HepG2 (cell line): ENCODE results near the gene HDHD3. TPM values are rescaled to one million over a fixed set of nuclear protein-coding genes. Genes with fewer than 3 reads are reported as not detected.
A peak's percentile ranks its signal among the peaks of the same experiment; 100 is the strongest.

Experiments
- ARNT2 ChIP-seq: sonication (generic); formaldehyde crosslinking; IDR thresholded peaks from 2 replicates; pipeline ENCODE4 v1.8.0; 2022; ENCODE audit warnings: mild to moderate bottlenecking, low read depth, missing genetic modification reagents, moderate library complexity
- BRCA1 ChIP-seq: sonication (generic); formaldehyde crosslinking; IDR thresholded peaks from 2 replicates; pipeline ENCODE4 v1.4.0; 2020; ENCODE audit warnings: missing genetic modification reagents
- CCAR2 ChIP-seq: fragments of 200-400 bp; formaldehyde crosslinking; optimal IDR thresholded peaks from 2 replicates; pipeline ENCODE3; 2018; ENCODE audit warnings: low read depth, mild to moderate bottlenecking, low read length, moderate library complexity
- DNMT3B ChIP-seq: conservative IDR thresholded peaks from 2 replicates; pipeline ENCODE4 v1.6.1; 2016; ENCODE audit warnings: missing biosample characterization, control low read depth
- ELF4 ChIP-seq: sonication (generic); formaldehyde crosslinking; IDR thresholded peaks from 2 replicates; pipeline ENCODE4 v1.5.0; 2020; ENCODE audit warnings: missing genetic modification reagents, mild to moderate bottlenecking, moderate library complexity, borderline replicate concordance
- FOXO1 ChIP-seq: sonication (generic); formaldehyde crosslinking; IDR thresholded peaks from 2 replicates; pipeline ENCODE4 v1.4.0; 2020; ENCODE audit warnings: missing genetic modification reagents
- HNRNPK ChIP-seq: fragments of 200-400 bp; formaldehyde crosslinking; IDR thresholded peaks from 2 replicates; pipeline ENCODE4 v1.6.1; 2018; ENCODE audit warnings: low read length, low read depth, moderate library complexity, mild to moderate bottlenecking; ENCODE audit not compliant: poor library complexity, severe bottlenecking
- HNRNPLL ChIP-seq: fragments of 200-400 bp; formaldehyde crosslinking; IDR thresholded peaks from 2 replicates; pipeline ENCODE4 v1.6.1; 2017; ENCODE audit warnings: mild to moderate bottlenecking, low read depth, low read length; ENCODE audit not compliant: poor library complexity, severe bottlenecking
- MED8 ChIP-seq: sonication (generic); formaldehyde crosslinking; IDR thresholded peaks from 2 replicates; pipeline ENCODE4 v1.8.1; 2023; ENCODE audit warnings: mild to moderate bottlenecking, missing genetic modification reagents; ENCODE audit not compliant: insufficient replicate concordance
- MXD4 ChIP-seq: IDR thresholded peaks from 2 replicates; pipeline ENCODE4 v1.6.1; 2016; ENCODE audit warnings: mild to moderate bottlenecking, missing biosample characterization, missing genetic modification reagents
- MYC ChIP-seq: sonication (generic); formaldehyde crosslinking; IDR thresholded peaks from 2 replicates; pipeline ENCODE4 v1.9.0; 2021; ENCODE audit warnings: missing genetic modification reagents, borderline replicate concordance
- NAIF1 ChIP-seq: sonication (generic); formaldehyde crosslinking; IDR thresholded peaks from 2 replicates; pipeline ENCODE4 v1.5.0; 2020; ENCODE audit warnings: mild to moderate bottlenecking, missing genetic modification reagents, borderline replicate concordance
- NFE2 ChIP-seq: sonication (generic); formaldehyde crosslinking; IDR thresholded peaks from 2 replicates; pipeline ENCODE4 v1.4.0; 2020; ENCODE audit warnings: missing genetic modification reagents
- NR2F6 ChIP-seq, 2 experiments: IDR thresholded peaks; 2 replicates each; pipeline ENCODE4 v1.6.1; 2016; ENCODE audit warnings: antibody characterized with exemption in 1 of 2, mild to moderate bottlenecking in 1 of 2
- SAP130 ChIP-seq: IDR thresholded peaks from 2 replicates; pipeline ENCODE4 v1.6.1; 2016; ENCODE audit warnings: low read depth
- ZFY ChIP-seq: sonication (generic); formaldehyde crosslinking; IDR thresholded peaks from 2 replicates; pipeline ENCODE4 v1.4.0; 2020; ENCODE audit warnings: missing genetic modification reagents
- ZNF160 ChIP-seq: sonication (generic); formaldehyde crosslinking; IDR thresholded peaks from 2 replicates; pipeline ENCODE4 v1.8.0; 2022; ENCODE audit warnings: mild to moderate bottlenecking, inconsistent platforms, missing genetic modification reagents
- ZNF207 ChIP-seq: fragments of 450-650 bp; IDR thresholded peaks from 2 replicates; pipeline ENCODE4 v1.6.1; 2016; ENCODE audit warnings: antibody characterized with exemption, borderline replicate concordance
- ZNF235 ChIP-seq: sonication (generic); formaldehyde crosslinking; IDR thresholded peaks from 2 replicates; pipeline ENCODE4 v1.8.1; 2023; ENCODE audit warnings: mild to moderate bottlenecking, missing genetic modification reagents, borderline replicate concordance
- ZNF343 ChIP-seq: sonication (generic); formaldehyde crosslinking; IDR thresholded peaks from 2 replicates; pipeline ENCODE4 v1.4.0; 2020; ENCODE audit warnings: mild to moderate bottlenecking, missing genetic modification reagents
- ZNF446 ChIP-seq: sonication (generic); formaldehyde crosslinking; IDR thresholded peaks from 2 replicates; pipeline ENCODE4 v1.5.0; 2020; ENCODE audit warnings: mild to moderate bottlenecking, missing genetic modification reagents
- ZNF563 ChIP-seq: sonication (generic); formaldehyde crosslinking; IDR thresholded peaks from 2 replicates; pipeline ENCODE4 v1.8.0; 2022; ENCODE audit warnings: mild to moderate bottlenecking, moderate library complexity, missing genetic modification reagents
- ZNF564 ChIP-seq: sonication (generic); formaldehyde crosslinking; IDR thresholded peaks from 2 replicates; pipeline ENCODE4 v1.8.1; 2023; ENCODE audit warnings: mild to moderate bottlenecking, missing genetic modification reagents
- ZNF737 ChIP-seq: sonication (generic); formaldehyde crosslinking; IDR thresholded peaks from 2 replicates; pipeline ENCODE4 v1.5.0; 2020; ENCODE audit warnings: missing genetic modification reagents, mild to moderate bottlenecking, borderline replicate concordance
- ZNF75D ChIP-seq: sonication (generic); formaldehyde crosslinking; IDR thresholded peaks from 2 replicates; pipeline ENCODE4 v1.8.1; 2023; ENCODE audit warnings: missing genetic modification reagents, mild to moderate bottlenecking, borderline replicate concordance
- ZNF766 ChIP-seq: sonication (generic); formaldehyde crosslinking; IDR thresholded peaks from 2 replicates; pipeline ENCODE4 v1.5.0; 2020; ENCODE audit warnings: missing genetic modification reagents, borderline replicate concordance
- ZNF850 ChIP-seq: sonication (generic); formaldehyde crosslinking; conservative IDR thresholded peaks from 2 replicates; pipeline ENCODE4 v1.9.0; 2021; ENCODE audit warnings: mild to moderate bottlenecking, missing genetic modification reagents
- ZZZ3 ChIP-seq: sonication (generic); formaldehyde crosslinking; IDR thresholded peaks from 2 replicates; pipeline ENCODE4 v1.4.0; 2020; ENCODE audit warnings: missing genetic modification reagents, mild to moderate bottlenecking, borderline replicate concordance
- polyA plus RNA-seq, 8 experiments: library from polyadenylated mRNA; depleted of rRNA in 3 of 8; stranded (reverse) in 7 of 8; unstranded in 1 of 8; fragments of >200 nt; fragmentation: Illumina TruSeq in 4 of 8; extraction: Trizol in 4 of 8; gene quantifications; 2 replicates each; pipeline versions ENCODE4 v1.2.1 to v1.2.3, GENCODE V29; 2011 to 2016; ENCODE audit warnings: low read depth in 4 of 8, missing spikeins in 1 of 8, mixed read lengths in 1 of 8; ENCODE audit not compliant: insufficient read depth in 1 of 8
- total RNA-seq, 5 experiments: library from RNA; depleted of rRNA; stranded (reverse); fragments of >200 nt; fragmentation: Illumina TruSeq; extraction: Trizol; gene quantifications; 2 replicates each; pipeline ENCODE4 v1.2.3, GENCODE V29; 2016; ENCODE audit warnings: low read depth in 1 of 5
- TF ChIP-seq, protein P1 (sequence below): IDR thresholded peaks from 2 replicates; pipeline ENCODE4 v1.4.0; 2020; ENCODE audit warnings: mild to moderate bottlenecking, missing genetic modification reagents

Gene HDHD3
- total and polyA plus RNA-seq, 2 of the 13 experiments (the other 11 are each of a cell fraction or from before 2014, with no cell fraction given): 23.1 to 38.5 TPM

DNA sequence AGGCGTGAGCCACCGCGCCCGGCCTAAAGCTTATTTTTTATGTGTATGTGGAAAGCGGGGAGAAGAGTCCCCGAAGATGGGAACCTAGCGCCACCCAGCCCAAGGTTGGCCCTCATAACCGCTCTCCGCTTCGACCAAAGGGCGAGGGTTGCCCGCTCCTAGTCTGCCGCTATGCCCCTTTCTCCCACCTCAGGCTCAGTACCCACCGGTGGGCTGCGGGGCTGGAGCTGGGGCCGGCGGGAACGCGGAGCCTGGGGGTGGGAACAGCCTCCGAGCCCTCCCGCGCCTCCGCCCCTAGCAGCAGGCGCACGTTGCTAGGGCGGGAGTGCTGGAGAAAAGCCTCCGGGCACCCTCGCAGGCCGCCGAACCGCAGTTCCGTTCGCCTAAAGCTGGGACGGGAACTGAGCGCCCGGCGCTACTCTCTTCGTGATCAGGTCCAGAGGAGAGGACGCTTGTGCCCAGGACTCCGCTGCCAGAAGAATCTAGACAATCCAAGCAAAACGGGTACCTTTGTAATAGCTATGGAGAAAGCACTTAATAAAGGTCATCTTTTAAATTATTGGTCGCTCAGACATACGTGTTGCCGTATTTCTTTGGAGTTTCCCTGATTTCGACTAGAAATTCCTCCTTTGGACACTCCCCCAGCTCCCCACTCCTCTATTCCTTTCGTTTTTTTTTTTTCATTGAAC is 36.6 kb downstream of the HDHD3 start, which contains the start of gene WDR31 (continued):
- peak; percentile 91; the same call in 1 of the 2 replicates for TF ChIP-seq ARNT2
- TF ChIP-seq ZNF563 (CRISPR knock-in tag): peak; percentile 70
- no peak for TF ChIP-seq ZNF207
- TF ChIP-seq, protein P1, sequence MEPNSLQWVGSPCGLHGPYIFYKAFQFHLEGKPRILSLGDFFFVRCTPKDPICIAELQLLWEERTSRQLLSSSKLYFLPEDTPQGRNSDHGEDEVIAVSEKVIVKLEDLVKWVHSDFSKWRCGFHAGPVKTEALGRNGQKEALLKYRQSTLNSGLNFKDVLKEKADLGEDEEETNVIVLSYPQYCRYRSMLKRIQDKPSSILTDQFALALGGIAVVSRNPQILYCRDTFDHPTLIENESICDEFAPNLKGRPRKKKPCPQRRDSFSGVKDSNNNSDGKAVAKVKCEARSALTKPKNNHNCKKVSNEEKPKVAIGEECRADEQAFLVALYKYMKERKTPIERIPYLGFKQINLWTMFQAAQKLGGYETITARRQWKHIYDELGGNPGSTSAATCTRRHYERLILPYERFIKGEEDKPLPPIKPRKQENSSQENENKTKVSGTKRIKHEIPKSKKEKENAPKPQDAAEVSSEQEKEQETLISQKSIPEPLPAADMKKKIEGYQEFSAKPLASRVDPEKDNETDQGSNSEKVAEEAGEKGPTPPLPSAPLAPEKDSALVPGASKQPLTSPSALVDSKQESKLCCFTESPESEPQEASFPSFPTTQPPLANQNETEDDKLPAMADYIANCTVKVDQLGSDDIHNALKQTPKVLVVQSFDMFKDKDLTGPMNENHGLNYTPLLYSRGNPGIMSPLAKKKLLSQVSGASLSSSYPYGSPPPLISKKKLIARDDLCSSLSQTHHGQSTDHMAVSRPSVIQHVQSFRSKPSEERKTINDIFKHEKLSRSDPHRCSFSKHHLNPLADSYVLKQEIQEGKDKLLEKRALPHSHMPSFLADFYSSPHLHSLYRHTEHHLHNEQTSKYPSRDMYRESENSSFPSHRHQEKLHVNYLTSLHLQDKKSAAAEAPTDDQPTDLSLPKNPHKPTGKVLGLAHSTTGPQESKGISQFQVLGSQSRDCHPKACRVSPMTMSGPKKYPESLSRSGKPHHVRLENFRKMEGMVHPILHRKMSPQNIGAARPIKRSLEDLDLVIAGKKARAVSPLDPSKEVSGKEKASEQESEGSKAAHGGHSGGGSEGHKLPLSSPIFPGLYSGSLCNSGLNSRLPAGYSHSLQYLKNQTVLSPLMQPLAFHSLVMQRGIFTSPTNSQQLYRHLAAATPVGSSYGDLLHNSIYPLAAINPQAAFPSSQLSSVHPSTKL (CRISPR knock-in tag): peak; percentile 73
- TF ChIP-seq MED8: peak; percentile 22
- peak; percentile 54 for TF ChIP-seq HNRNPK
- TF ChIP-seq CCAR2: peak; percentile 91
- TF ChIP-seq ZNF160 (CRISPR knock-in tag): peak; percentile 68; the same call in 1 of the 2 replicates
- TF ChIP-seq BRCA1: no peak; the same call in none of the 2 replicates
- TF ChIP-seq ZNF766 (CRISPR knock-in tag): peak; percentile 78; the same call in 1 of the 2 replicates
- peak; percentile 54; the same call in 1 of the 2 replicates for TF ChIP-seq DNMT3B (CRISPR knock-in tag)
- 0 out of 2 replicates have a peak, but pooled peaks have one; percentile 64 for TF ChIP-seq ZNF850
- TF ChIP-seq ELF4 (CRISPR knock-in tag): no peak
- TF ChIP-seq ZNF564: peak; percentile 90
- no peak for TF ChIP-seq ZNF75D (CRISPR knock-in tag)
- 0 out of 2 replicates have a peak, but pooled peaks have one; percentile 77 for TF ChIP-seq ZNF343 (CRISPR knock-in tag)
- peak; percentile 85 for TF ChIP-seq ZFY (CRISPR knock-in tag)
- TF ChIP-seq MXD4: peak; percentile 91
- TF ChIP-seq NAIF1: peak; percentile 68; the same call in 1 of the 2 replicates
- peak; percentile 84 for TF ChIP-seq HNRNPLL
- TF ChIP-seq ZZZ3: no peak
- TF ChIP-seq MYC (CRISPR knock-in tag): peak; percentile 95
- no peak for TF ChIP-seq ZNF446 (CRISPR knock-in tag)
- no peak for TF ChIP-seq NR2F6 (IDR thresholded peaks at IDR 0.05)
- TF ChIP-seq NR2F6 (CRISPR knock-in tag; IDR thresholded peaks at IDR 0.05): peak; percentile 61; the same call in 1 of the 2 replicates
- no peak for TF ChIP-seq ZNF737
- no peak for TF ChIP-seq ZNF235 (CRISPR knock-in tag)
- no peak for TF ChIP-seq NFE2
- peak; percentile 77 for TF ChIP-seq FOXO1 (CRISPR knock-in tag)
- peak; percentile 97 for TF ChIP-seq SAP130 (CRISPR knock-in tag)
